Esophagus muscularis mucosa (tissue), 4 donors: ENCODE measurements around the gene ADAMTS17.

Source experiments
- EP300 ChIP-seq: sonication (generic); formaldehyde crosslinking; IDR thresholded peaks from one replicate; pipeline ENCODE4 v1.6.1; 2017; ENCODE audit warnings: antibody characterized with exemption
- POLR2A ChIP-seq: fragments of 450-650 bp; IDR thresholded peaks from one replicate; pipeline ENCODE4 v1.6.1; 2017; ENCODE audit warnings: antibody characterized with exemption, moderate library complexity, mild to moderate bottlenecking, low read depth
- POLR2AphosphoS5 ChIP-seq, 2 donors: sonication (generic); formaldehyde crosslinking; IDR thresholded peaks; one replicate each; pipeline ENCODE4 v1.6.1; 2017; ENCODE audit warnings: antibody characterized with exemption in 2 of 2
- TF ChIP-seq, protein P1 (sequence below), 3 experiments: fragments of 200-600 bp in 2 of 3; fragments of 450-650 bp in 1 of 3; sonication (generic) in 2 of 3; IDR thresholded peaks; one replicate each; pipeline ENCODE4 v1.5.1; 2017 to 2019; ENCODE audit warnings: antibody characterized with exemption in 3 of 3, mild to moderate bottlenecking in 2 of 3, moderate library complexity in 1 of 3

DNA sequence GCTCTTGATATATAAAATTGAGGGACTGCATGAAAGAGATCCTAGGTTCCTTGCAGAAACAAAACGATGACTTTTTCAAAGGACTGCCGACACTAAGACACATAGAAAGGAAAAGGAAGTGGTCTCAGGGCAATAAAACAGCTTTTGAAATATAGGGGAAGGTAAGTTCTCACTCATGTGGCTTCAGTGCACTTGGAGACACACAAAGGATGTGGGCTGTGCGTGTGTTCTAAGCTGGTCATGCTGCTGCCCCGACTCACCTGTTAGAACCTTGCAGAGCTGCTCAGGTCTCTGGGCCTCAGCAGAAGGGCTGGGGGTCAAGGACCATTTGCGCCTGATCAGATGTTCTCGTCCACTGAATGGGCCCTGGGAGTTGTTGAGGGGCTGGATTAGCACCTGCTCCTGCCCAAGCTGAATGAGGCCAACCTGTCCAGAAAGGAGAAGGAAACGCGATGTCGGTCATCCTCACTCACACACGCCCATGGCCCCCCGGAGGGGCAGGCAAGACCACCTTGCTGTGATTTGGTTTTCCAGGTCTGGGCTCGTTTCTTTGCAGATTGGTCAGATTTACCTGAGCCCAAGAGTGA is 11.1 kb downstream of the ADAMTS17 start:
- no peak for TF ChIP-seq POLR2A
- TF ChIP-seq, protein P1, sequence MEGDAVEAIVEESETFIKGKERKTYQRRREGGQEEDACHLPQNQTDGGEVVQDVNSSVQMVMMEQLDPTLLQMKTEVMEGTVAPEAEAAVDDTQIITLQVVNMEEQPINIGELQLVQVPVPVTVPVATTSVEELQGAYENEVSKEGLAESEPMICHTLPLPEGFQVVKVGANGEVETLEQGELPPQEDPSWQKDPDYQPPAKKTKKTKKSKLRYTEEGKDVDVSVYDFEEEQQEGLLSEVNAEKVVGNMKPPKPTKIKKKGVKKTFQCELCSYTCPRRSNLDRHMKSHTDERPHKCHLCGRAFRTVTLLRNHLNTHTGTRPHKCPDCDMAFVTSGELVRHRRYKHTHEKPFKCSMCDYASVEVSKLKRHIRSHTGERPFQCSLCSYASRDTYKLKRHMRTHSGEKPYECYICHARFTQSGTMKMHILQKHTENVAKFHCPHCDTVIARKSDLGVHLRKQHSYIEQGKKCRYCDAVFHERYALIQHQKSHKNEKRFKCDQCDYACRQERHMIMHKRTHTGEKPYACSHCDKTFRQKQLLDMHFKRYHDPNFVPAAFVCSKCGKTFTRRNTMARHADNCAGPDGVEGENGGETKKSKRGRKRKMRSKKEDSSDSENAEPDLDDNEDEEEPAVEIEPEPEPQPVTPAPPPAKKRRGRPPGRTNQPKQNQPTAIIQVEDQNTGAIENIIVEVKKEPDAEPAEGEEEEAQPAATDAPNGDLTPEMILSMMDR (IDR thresholded peaks at IDR 0.05) = no peak
- TF ChIP-seq POLR2AphosphoS5 (IDR thresholded peaks at IDR 0.05) = no peak
- TF ChIP-seq EP300 = no peak
